DND-41 (cell line): ENCODE data around the gene ADCK2.

Experiments used
- ATAC-seq: fragments of 200-7000 bp; cut with Tn5 transposase; 3 replicates; pipeline ENCODE4 v1.9.1; 2021; ENCODE audit warnings: low read depth; ENCODE audit not compliant: insufficient read depth
- DNase-seq: peaks from one replicate; pipeline ENCODE4 v3.0.0-alpha.2; 2020
- H2AFZ ChIP-seq: 2 replicates; pipeline ENCODE4 v1.6.0; 2012; ENCODE audit warnings: low read depth, low read length
- H3K27ac ChIP-seq: 2 replicates; pipeline ENCODE4 v1.5.1; 2012; ENCODE audit warnings: low read length, inconsistent platforms
- H3K27me3 ChIP-seq: fragments of 200-600 bp; sonication (generic); 2 replicates; pipeline ENCODE4 v1.6.0; 2012; ENCODE audit warnings: low read length, mild to moderate bottlenecking, inconsistent platforms; ENCODE audit not compliant: insufficient read depth, poor library complexity
- H3K36me3 ChIP-seq: 2 replicates; pipeline ENCODE4 v1.5.1; 2012; ENCODE audit warnings: low read length, inconsistent platforms; ENCODE audit not compliant: insufficient read depth
- H3K4me1 ChIP-seq: 2 replicates; pipeline ENCODE4 v1.5.1; 2012; ENCODE audit warnings: mild to moderate bottlenecking, low read length; ENCODE audit not compliant: insufficient read depth
- H3K4me2 ChIP-seq: 2 replicates; pipeline ENCODE4 v1.6.0; 2012; ENCODE audit warnings: mild to moderate bottlenecking, moderate library complexity, low read length, inconsistent platforms; ENCODE audit not compliant: insufficient read depth
- H3K4me3 ChIP-seq, 2 experiments: fragments of 200-600 bp in 1 of 2; shearing (Covaris generic) in 1 of 2; 2 replicates each; pipeline ENCODE4 v1.5.1; 2012 to 2016; ENCODE audit warnings: inconsistent platforms in 2 of 2, low read length in 2 of 2, mild to moderate bottlenecking in 2 of 2, low read depth in 1 of 2, moderate library complexity in 1 of 2
- H3K79me2 ChIP-seq: 2 replicates; pipeline ENCODE4 v1.6.0; 2012; ENCODE audit warnings: low read length, inconsistent platforms; ENCODE audit not compliant: insufficient read depth
- H3K9ac ChIP-seq: 2 replicates; pipeline ENCODE4 v1.6.0; 2012; ENCODE audit warnings: low read depth, mild to moderate bottlenecking, inconsistent platforms, low read length, moderate library complexity
- H3K9me3 ChIP-seq: 2 replicates; pipeline ENCODE4 v1.5.1; 2012; ENCODE audit warnings: low read length, moderate library complexity, mild to moderate bottlenecking, inconsistent platforms; ENCODE audit not compliant: insufficient read depth, severe bottlenecking
- H4K20me1 ChIP-seq: 2 replicates; pipeline ENCODE4 v1.6.0; 2012; ENCODE audit warnings: low read length; ENCODE audit not compliant: insufficient read depth
- EZH2 ChIP-seq: IDR thresholded peaks from 3 replicates; pipeline ENCODE4 v1.6.1; 2012; ENCODE audit warnings: borderline replicate concordance, low read depth, mild to moderate bottlenecking, moderate library complexity, low read length, inconsistent platforms; ENCODE audit not compliant: severe bottlenecking
- TF ChIP-seq, protein P1 (sequence below): IDR thresholded peaks from 2 replicates; pipeline ENCODE4 v1.5.1; 2012; ENCODE audit warnings: borderline replicate concordance, low read length, moderate library complexity, mild to moderate bottlenecking; ENCODE audit not compliant: poor library complexity, severe bottlenecking; ENCODE audit errors: extremely low read depth

Gene ADCK2

DNA sequence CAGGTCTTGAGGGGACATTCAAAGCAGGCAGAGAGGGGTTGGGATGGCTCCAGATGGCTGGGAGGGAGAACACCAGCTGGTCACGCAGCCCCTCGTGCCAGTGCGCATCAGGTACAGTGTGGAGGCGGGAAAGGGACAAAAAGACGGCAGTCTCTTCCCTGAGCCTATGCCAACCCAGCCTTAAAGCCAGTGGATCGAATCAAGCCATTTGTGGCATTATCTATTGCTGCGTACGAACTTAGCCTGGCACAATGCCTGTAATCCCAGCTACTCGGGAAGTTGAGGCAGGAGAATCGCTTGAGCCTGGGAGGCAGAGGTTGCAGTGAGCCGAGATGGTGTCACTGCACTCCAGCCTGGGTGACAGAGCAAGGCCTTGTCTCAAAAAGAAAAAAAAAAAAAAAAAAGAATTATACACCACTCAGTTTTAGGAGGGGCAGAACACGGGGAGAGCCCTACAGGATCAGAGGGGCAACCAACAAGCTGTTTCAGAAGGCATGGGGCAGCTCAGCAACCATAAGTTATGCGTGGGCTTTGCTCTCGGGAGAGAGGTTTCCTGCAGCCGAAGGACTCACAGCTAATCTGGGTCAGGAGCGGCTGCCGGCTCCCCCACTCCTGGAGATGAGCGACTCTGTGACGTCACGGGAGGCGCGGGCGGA lies 23.4 kb downstream of the ADCK2 start:
- H3K27ac ChIP-seq = peak overlapping the region; percentile 75
- no peak for ATAC-seq
- H3K79me2 ChIP-seq = peaks cover 44% of the 10 kb centered on the region
- peak overlapping the region; percentile 48 to 93; a peak in 3 of 4 replicates for H3K4me3 ChIP-seq
- no peaks in the 10 kb centered on the region for H3K9me3 ChIP-seq
- peaks cover 33% of the 10 kb centered on the region for H3K36me3 ChIP-seq
- peak overlapping the region; percentile 95 for H2AFZ ChIP-seq
- H3K9ac ChIP-seq = peak overlapping the region; percentile 70
- no peak for TF ChIP-seq EZH2
- TF ChIP-seq, protein P1, sequence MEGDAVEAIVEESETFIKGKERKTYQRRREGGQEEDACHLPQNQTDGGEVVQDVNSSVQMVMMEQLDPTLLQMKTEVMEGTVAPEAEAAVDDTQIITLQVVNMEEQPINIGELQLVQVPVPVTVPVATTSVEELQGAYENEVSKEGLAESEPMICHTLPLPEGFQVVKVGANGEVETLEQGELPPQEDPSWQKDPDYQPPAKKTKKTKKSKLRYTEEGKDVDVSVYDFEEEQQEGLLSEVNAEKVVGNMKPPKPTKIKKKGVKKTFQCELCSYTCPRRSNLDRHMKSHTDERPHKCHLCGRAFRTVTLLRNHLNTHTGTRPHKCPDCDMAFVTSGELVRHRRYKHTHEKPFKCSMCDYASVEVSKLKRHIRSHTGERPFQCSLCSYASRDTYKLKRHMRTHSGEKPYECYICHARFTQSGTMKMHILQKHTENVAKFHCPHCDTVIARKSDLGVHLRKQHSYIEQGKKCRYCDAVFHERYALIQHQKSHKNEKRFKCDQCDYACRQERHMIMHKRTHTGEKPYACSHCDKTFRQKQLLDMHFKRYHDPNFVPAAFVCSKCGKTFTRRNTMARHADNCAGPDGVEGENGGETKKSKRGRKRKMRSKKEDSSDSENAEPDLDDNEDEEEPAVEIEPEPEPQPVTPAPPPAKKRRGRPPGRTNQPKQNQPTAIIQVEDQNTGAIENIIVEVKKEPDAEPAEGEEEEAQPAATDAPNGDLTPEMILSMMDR = no peak
- H4K20me1 ChIP-seq = peaks cover 22% of the 10 kb centered on the region; the same call in 1 of the 2 replicates
- peak; percentile 95 for DNase-seq
- H3K27me3 ChIP-seq = no peaks in the 10 kb centered on the region
- H3K4me2 ChIP-seq = peak overlapping the region; percentile 99
- H3K4me1 ChIP-seq = peaks cover 31% of the 10 kb centered on the region

DNA sequence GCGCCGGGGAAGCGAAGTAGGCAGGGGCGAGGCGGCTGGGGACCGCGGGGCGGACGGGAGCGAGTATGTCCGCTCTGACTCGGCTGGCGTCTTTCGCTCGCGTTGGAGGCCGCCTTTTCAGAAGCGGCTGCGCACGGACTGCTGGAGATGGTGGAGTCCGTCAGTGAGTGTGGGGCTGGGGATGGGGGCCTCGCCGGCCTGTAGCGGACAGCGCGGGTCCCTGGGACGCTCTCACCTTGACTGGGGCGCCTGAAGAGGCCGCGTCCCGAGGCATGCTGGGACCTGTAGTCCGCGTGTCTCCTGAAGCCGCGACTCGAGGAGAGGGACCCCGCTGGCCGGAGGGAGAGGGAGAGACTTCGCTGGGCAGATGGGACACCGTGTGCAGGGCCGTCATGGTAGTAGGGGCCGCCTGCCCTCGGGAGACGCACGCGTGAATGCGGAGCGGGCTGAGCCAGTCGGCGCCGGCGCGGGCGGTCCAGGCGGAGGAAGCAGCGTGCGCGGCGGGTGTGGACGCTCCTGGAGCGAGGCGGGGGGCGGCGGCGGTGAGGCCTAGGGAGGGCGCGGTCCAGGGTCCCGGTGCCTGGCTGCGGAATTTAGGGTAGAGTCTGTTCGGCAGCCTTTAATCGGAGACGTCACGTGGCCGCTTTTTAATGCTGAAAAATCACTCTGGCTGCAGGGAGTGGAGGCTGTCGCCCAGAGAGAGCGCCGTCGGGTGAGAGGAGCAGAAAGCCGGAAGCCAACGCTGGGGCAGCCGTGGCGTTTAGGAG lies 24.1 kb downstream of the ADCK2 start, which contains the start of gene NDUFB2:
Gene NDUFB2, plus strand, starts transcription at position 29 of the 767 bp plus-strand sequence. Its CDS starts 37 bp downstream, at position 66.
- DNase-seq = peak; percentile 69
- TF ChIP-seq, protein P1 = no peak
- TF ChIP-seq EZH2 = no peak
- peaks cover 22% of the 10 kb centered on the region; the same call in 1 of the 2 replicates for H4K20me1 ChIP-seq
- peak; percentile 88 for ATAC-seq
- H3K4me2 ChIP-seq = peak within 1 kb of the TSS; percentile 99
- peaks cover 26% of the 10 kb centered on the region for H3K36me3 ChIP-seq
- H2AFZ ChIP-seq = peak within 1 kb of the TSS; percentile 95
- H3K4me1 ChIP-seq = peaks cover 31% of the 10 kb centered on the region
- peak within 1 kb of the TSS; percentile 48 to 93 for H3K4me3 ChIP-seq
- H3K79me2 ChIP-seq = peaks cover 51% of the 10 kb centered on the region
- peak within 1 kb of the TSS; percentile 70 for H3K9ac ChIP-seq
- no peaks in the 10 kb centered on the region for H3K27me3 ChIP-seq
- H3K9me3 ChIP-seq = no peaks in the 10 kb centered on the region
- H3K27ac ChIP-seq = peak within 1 kb of the TSS; percentile 75

DNA sequence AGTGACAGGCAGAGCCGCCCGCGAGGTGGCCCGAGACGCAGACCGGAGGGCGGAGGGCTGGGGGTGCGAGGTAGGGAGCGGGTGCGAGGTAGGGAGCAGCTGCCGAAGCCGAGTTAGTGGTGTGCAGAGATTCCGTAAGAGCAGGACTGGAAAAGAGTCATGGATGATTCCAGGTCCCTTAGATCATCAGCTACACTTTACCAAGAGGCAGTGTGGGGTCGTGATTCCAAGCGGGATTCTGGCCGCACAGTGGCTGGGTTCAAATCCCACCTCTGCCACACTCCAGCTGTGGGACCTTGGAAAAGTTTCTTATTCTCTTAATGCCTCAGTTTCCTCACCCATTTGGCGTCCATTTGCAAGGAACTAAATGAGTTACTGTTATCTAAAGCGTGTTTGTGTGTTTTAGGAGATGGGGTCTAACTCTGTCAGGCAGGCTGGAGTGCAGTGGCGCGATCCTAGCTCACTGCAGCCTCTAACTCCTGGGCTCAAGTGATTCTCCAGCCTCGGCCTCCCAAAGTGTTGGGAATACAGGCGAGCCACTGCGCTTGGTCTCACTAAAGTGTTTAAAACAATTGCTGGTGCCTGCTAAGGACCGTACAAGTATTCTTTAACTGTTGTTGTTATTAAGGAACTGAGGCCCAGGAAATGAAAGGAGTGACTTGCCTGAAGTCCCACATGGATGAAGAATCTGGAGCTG lies 24.9 kb downstream of the ADCK2 start:
- peak overlapping the region; percentile 95 for H2AFZ ChIP-seq
- peak overlapping the region; percentile 99 for H3K4me2 ChIP-seq
- no peaks in the 10 kb centered on the region for H3K9me3 ChIP-seq
- ATAC-seq = no peak
- H3K9ac ChIP-seq = peak overlapping the region; percentile 70
- peaks cover 58% of the 10 kb centered on the region for H3K79me2 ChIP-seq
- TF ChIP-seq, protein P1 = peak; percentile 10
- no peak for TF ChIP-seq EZH2
- no peaks in the 10 kb centered on the region for H3K27me3 ChIP-seq
- no peak for DNase-seq
- peaks cover 31% of the 10 kb centered on the region for H3K4me1 ChIP-seq
- H3K36me3 ChIP-seq = peaks cover 19% of the 10 kb centered on the region
- peak overlapping the region; percentile 48 to 93 for H3K4me3 ChIP-seq
- peaks cover 22% of the 10 kb centered on the region; the same call in 1 of the 2 replicates for H4K20me1 ChIP-seq
- H3K27ac ChIP-seq = peak overlapping the region; percentile 75
